ENCODE results near the gene PLXND1. TPM values are rescaled to one million over a fixed set of nuclear protein-coding genes. Genes with fewer than 3 reads are reported as not detected.

Gene PLXND1
- total RNA-seq, 4 donors from 2014 or later, result 155 to 300 (median 197) TPM

DNA sequence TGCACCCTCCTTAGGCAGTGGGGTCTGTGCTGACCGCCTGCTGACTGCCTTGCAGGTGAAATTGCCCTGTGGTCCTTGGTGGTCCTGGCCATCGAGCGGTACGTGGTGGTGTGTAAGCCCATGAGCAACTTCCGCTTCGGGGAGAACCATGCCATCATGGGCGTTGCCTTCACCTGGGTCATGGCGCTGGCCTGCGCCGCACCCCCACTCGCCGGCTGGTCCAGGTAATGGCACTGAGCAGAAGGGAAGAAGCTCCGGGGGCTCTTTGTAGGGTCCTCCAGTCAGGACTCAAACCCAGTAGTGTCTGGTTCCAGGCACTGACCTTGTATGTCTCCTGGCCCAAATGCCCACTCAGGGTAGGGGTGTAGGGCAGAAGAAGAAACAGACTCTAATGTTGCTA, 75.7 kb downstream of the PLXND1 start:
- H3K4me3 ChIP-seq, result no peak overlapping the region
- no peak for DNase-seq (ENCODE audit: low spot score in 2 of 2)
- no peak overlapping the region for H3K27ac ChIP-seq
- TF ChIP-seq, protein P1, sequence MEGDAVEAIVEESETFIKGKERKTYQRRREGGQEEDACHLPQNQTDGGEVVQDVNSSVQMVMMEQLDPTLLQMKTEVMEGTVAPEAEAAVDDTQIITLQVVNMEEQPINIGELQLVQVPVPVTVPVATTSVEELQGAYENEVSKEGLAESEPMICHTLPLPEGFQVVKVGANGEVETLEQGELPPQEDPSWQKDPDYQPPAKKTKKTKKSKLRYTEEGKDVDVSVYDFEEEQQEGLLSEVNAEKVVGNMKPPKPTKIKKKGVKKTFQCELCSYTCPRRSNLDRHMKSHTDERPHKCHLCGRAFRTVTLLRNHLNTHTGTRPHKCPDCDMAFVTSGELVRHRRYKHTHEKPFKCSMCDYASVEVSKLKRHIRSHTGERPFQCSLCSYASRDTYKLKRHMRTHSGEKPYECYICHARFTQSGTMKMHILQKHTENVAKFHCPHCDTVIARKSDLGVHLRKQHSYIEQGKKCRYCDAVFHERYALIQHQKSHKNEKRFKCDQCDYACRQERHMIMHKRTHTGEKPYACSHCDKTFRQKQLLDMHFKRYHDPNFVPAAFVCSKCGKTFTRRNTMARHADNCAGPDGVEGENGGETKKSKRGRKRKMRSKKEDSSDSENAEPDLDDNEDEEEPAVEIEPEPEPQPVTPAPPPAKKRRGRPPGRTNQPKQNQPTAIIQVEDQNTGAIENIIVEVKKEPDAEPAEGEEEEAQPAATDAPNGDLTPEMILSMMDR (IDR thresholded peaks at IDR 0.05), result no peak
- no peak for TF ChIP-seq EP300 (IDR thresholded peaks at IDR 0.05)
- TF ChIP-seq POLR2A (IDR thresholded peaks at IDR 0.05), result no peak
- no peaks in the 10 kb centered on the region for H3K9me3 ChIP-seq
- H3K4me1 ChIP-seq, result peaks cover 0 to 13% (median 2%) of the 10 kb centered on the region in 4 donors
- H3K27me3 ChIP-seq, result no peaks in the 10 kb centered on the region
- 96 to 98% methylated on average over 11 to 13 of the region's 13 CpGs for WGBS, 2 donors
- no peaks in the 10 kb centered on the region for H3K36me3 ChIP-seq

DNA sequence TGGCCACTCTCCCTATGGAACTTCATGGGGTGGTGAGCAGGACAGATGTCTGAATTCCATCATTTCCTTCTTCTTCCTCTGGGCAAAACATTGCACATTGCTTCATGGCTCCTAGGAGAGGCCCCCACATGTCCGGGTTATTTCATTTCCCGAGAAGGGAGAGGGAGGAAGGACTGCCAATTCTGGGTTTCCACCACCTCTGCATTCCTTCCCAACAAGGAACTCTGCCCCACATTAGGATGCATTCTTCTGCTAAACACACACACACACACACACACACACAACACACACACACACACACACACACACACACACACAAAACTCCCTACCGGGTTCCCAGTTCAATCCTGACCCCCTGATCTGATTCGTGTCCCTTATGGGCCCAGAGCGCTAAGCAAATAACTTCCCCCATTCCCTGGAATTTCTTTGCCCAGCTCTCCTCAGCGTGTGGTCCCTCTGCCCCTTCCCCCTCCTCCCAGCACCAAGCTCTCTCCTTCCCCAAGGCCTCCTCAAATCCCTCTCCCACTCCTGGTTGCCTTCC, 76.2 kb downstream of the PLXND1 start:
- Histone ChIP-seq H3K4me3 (no peak overlapping the region), H3K9me3 (no peaks in the 10 kb centered on the region), H3K27me3 (no peaks in the 10 kb centered on the region), H3K36me3 (no peaks in the 10 kb centered on the region), H3K27ac (no peak overlapping the region), H3K4me1 (peaks cover 0 to 13% (median 2%) of the 10 kb centered on the region in 4 donors)
- TF ChIP-seq, protein P1 (IDR thresholded peaks at IDR 0.05), result no peak
- TF ChIP-seq POLR2A (IDR thresholded peaks at IDR 0.05) (no peak), EP300 (IDR thresholded peaks at IDR 0.05) (no peak)
- no peak for DNase-seq (ENCODE audit: low spot score in 2 of 2)
- WGBS, 2 donors, result 17% methylated on average over 6 of the region's 6 CpGs

DNA sequence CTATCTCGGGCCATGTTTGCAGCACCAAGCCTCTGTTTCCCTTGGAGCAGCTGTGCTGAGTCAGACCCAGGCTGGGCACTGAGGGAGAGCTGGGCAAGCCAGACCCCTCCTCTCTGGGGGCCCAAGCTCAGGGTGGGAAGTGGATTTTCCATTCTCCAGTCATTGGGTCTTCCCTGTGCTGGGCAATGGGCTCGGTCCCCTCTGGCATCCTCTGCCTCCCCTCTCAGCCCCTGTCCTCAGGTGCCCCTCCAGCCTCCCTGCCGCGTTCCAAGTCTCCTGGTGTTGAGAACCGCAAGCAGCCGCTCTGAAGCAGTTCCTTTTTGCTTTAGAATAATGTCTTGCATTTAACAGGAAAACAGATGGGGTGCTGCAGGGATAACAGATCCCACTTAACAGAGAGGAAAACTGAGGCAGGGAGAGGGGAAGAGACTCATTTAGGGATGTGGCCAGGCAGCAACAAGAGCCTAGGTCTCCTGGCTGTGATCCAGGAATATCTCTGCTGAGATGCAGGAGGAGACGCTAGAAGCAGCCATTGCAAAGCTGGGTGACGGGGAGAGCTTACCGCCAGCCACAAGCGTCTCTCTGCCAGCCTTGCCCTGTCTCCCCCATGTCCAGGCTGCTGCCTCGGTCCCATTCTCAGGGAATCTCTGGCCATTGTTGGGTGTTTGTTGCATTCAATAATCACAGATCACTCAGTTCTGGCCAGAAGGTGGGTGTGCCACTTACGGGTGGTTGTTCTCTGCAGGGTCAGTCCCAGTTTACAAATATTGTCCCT, 76.9 kb downstream of the PLXND1 start:
- Histone ChIP-seq H3K4me1 (peaks cover 0 to 13% (median 2%) of the 10 kb centered on the region in 4 donors), H3K9me3 (no peaks in the 10 kb centered on the region), H3K4me3 (no peak overlapping the region), H3K36me3 (no peaks in the 10 kb centered on the region), H3K27me3 (no peaks in the 10 kb centered on the region), H3K27ac (no peak overlapping the region)
- WGBS, 2 donors, result 71 to 73% methylated on average over 12 of the region's 12 CpGs
- TF ChIP-seq POLR2A (IDR thresholded peaks at IDR 0.05), result no peak
- no peak for TF ChIP-seq EP300 (IDR thresholded peaks at IDR 0.05)
- TF ChIP-seq, protein P1 (IDR thresholded peaks at IDR 0.05), result no peak
- DNase-seq (ENCODE audit: low spot score in 2 of 2), result no peak

DNA sequence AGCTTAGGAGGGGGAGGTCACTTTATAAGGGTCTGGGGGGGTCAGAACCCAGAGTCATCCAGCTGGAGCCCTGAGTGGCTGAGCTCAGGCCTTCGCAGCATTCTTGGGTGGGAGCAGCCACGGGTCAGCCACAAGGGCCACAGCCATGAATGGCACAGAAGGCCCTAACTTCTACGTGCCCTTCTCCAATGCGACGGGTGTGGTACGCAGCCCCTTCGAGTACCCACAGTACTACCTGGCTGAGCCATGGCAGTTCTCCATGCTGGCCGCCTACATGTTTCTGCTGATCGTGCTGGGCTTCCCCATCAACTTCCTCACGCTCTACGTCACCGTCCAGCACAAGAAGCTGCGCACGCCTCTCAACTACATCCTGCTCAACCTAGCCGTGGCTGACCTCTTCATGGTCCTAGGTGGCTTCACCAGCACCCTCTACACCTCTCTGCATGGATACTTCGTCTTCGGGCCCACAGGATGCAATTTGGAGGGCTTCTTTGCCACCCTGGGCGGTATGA, 77.8 kb downstream of the PLXND1 start, which contains the start of gene RHO:
TSS of gene RHO (plus strand) at position 51 of the 512 bp plus-strand sequence. CDS start at position 146, 95 bp downstream.
- Histone ChIP-seq H3K4me3 (no peak within 1 kb of the TSS), H3K36me3 (no peaks in the 10 kb centered on the region), H3K9me3 (no peaks in the 10 kb centered on the region), H3K4me1 (peaks cover 0 to 13% (median 2%) of the 10 kb centered on the region in 4 donors), H3K27ac (no peak within 1 kb of the TSS), H3K27me3 (no peaks in the 10 kb centered on the region)
- no peak for DNase-seq (ENCODE audit: low spot score in 2 of 2)
- TF ChIP-seq EP300 (IDR thresholded peaks at IDR 0.05), result no peak
- TF ChIP-seq POLR2A (IDR thresholded peaks at IDR 0.05), result no peak
- TF ChIP-seq, protein P1 (IDR thresholded peaks at IDR 0.05), result no peak
- 92 to 94% methylated on average over 17 to 18 of the region's 18 CpGs for WGBS, 2 donors

DNA sequence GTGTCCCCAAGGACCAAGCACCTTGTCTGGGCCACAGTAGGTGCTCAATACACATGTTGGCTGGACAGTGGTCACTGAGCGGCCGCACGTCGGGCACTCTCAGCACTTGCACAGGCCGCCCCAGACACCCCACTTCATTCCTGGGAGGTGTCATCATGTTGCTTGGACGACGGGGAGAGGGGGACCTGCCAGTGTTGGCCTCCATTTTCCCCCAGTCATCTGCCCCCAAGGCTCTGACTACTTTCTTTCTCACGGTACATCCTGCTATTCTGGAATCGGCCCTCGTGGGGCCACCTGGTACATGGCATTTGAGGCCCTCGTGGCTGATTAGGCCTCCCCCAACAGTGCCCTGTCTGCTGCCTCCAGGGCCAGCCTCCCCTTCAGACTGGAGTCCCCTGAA, 79.2 kb downstream of the PLXND1 start:
- H3K27me3 ChIP-seq, result no peaks in the 10 kb centered on the region
- H3K36me3 ChIP-seq, result no peaks in the 10 kb centered on the region
- peaks cover 0 to 13% (median 2%) of the 10 kb centered on the region in 4 donors for H3K4me1 ChIP-seq
- H3K4me3 ChIP-seq, result no peak overlapping the region
- no peaks in the 10 kb centered on the region for H3K9me3 ChIP-seq
- H3K27ac ChIP-seq, result no peak overlapping the region
- no peak for TF ChIP-seq POLR2A (IDR thresholded peaks at IDR 0.05)
- TF ChIP-seq EP300 (IDR thresholded peaks at IDR 0.05), result no peak
- TF ChIP-seq, protein P1 (IDR thresholded peaks at IDR 0.05), result no peak
- 83 to 87% methylated on average over 11 of the region's 11 CpGs for WGBS, 2 donors
- no peak for DNase-seq (ENCODE audit: low spot score in 2 of 2)

Data from tibial nerve (tissue), 4 donors.